Measurements from ENCODE around the gene GRK5. TPM values are rescaled to one million over a fixed set of nuclear protein-coding genes. Genes with fewer than 3 reads are reported as not detected.

Gene GRK5
- total RNA-seq, 1 donor from 2014 or later, result 20.2 TPM

DNA sequence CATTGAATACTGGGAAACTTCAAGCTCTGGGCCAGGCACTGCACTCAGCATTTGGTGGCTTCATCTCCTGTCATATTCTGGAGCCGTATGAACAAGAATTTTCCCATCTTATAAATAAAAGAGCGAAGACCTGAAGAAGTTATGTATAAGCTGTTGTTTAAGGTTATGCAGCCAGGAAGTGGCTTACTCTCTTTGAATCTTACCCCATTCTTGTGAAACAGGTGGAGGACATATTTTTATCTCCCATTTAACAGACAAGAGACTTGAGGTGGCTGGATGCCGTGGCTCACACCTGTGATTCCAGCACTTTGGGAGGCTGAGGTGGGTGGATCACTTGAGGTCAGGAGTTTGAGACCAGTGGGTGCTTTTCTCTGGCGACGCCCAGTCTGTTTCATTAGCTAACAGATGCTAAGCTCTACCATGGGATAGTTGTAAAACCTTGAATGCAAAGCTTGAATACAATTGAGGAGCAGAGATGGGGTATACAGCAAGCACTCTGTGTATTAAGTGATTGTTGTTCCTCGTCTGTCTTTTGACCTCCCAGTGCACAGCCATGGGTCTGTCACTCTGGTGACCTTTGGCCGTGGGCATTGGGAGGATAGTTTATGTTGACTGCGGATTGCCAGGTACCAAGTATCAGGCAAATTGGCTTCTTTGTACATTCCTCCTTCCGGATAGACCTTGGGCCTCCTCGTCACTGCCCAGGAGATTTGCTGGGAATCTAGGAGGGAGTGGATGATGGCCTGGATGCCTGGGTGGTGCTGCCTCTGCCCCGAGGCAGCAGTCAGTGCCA is 85.8 kb downstream of the GRK5 start:
- DNase-seq (ENCODE audit: low spot score), result no peak

GRCh38 chr10:119296703-119297102 is 89.3 kb downstream of the GRK5 start:
- DNase-seq (ENCODE audit: low spot score), result no peak

DNA sequence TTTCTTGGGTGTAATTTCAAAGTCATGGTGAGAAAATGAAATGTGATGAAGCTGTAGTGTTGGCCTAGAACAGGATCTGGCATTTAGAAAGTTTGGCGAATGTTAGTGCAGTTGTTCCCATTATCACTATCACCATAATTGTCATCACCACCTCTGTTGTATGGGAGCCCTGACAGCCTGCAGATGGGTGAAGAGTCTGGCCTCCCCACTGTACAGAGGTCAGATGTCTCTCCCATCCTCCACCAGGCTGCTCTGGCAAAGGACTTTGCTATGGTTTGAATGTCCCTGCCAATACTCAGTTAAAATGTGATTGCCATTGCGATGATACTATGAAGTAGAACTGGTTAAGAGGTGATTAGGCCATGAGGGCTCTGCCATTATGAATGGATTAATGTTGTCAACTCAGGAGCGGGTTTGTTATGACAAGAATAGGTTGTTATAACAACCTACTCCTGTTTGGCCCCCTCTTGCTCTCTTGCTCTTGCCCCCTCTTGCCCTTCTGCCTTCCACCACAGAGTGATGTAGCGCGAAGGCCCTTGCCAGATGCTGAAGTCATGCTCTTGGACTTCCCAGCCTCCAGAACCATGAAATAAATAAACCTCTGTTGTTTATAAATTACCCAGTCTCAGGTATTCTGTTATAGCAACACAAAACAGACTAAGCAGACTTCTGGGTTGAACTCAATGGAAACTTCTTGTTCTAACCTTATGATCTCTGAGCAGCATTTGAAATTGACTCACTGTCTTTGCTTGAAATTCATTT is 90.0 kb downstream of the GRK5 start:
- no peak for DNase-seq (ENCODE audit: low spot score)

DNA sequence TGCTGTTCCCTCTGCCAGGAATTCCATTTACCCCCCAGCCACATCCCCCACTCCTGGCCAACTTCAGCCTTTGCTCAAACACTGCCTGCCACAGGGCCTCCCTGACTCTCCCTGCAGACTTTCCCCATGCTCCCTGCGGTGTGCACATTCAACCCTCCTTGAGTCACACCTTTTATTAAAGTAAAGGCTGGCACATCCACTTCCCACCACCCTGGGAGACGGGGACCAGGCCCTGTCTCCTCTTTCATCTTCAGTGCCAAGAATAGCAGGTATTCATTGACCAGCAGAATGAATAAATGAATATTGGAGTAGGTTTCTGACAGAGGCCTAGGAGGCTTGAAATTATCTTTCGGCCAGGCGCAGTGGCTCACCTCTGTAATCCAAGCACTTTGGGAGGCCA is 91.4 kb downstream of the GRK5 start:
- DNase-seq (ENCODE audit: low spot score), result no peak

GRCh38 chr10:119299531-119299930 is 92.2 kb downstream of the GRK5 start:
- no peak for DNase-seq (ENCODE audit: low spot score)

DNA sequence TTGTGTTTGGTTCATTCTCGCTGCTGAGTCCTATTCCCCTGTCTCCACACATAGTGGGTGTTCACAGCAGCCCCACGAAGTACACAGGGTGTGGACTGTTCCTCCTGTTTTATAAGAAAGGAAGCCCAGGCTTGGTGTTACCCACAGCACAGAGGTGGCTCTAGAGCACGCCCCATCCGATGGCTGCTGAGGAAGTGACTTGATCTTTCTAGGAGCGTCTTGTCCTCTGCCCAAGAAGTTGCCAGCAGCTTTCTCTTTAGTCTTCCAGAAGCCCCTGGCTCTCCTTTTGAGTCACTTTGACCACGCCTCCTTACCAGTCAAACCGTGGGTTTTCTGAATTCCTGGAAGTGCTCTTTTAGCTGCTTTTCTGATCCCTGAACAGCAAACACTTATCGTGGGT is 94.0 kb downstream of the GRK5 start:
- no peak for DNase-seq (ENCODE audit: low spot score)

- DNase-seq (ENCODE audit: low spot score), result no peak
Observed at GRCh38 chr10:119302172-119302571, 94.8 kb downstream of the GRK5 start.

- DNase-seq (ENCODE audit: low spot score), result no peak
Observed at GRCh38 chr10:119302591-119303253, 95.4 kb downstream of the GRK5 start.

GRCh38 chr10:119303886-119304285 is 96.5 kb downstream of the GRK5 start:
- no peak for DNase-seq (ENCODE audit: low spot score)

DNA sequence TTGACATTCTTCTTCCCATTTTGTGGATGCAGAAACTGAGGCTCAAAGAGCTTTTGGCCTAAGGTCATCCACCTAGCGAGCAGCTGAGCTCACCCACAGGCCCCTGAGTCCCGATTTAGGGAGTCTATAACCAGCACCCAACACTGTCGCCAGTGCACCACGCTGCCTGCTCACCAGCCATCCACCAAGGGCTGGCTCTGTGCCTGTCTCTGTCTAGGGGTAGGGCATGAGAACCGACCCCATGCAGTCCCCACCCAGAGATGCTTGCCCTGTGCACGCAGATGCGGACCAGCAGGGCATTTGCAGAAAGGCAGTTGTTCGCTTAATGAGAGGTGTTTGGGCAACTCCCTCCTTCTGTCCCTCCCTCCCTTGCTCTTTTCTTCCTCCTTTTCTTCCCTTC is 97.2 kb downstream of the GRK5 start:
- no peak for DNase-seq (ENCODE audit: low spot score)

DNA sequence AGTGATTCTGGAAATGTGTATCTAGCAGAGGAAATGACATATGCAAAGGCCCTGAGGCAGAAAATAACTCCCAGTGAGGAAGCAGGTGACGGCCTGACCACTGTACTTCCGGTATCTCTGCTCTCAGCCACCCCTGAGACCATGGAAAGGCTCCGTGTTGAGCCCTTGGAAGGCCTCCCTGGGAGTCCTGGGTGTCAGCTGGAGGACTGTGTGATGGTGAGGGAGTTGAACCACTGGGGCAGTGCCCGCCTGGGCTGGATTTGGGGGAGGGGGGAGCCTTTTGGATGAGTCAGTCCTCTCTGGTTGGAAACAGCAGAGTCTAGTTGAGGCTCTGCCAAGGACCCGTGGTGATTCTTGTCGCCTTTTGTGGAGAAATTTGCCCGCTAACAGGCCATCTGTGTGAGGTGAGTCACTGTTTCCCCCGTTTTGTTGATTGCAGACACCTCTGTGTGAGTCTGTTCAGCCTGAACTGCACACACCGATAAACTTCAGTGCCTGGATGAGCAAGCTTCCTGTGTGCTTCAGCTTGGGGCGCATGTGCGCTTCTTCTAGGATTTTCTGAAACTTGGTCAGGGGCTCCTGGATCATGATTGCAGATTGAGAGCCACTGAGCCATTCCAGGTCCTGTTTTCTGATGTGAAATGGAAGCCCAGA is 98.6 kb downstream of the GRK5 start:
- DNase-seq (ENCODE audit: low spot score), result no peak

GRCh38 chr10:119306514-119306951 is 99.2 kb downstream of the GRK5 start:
- no peak for DNase-seq (ENCODE audit: low spot score)

- DNase-seq (ENCODE audit: low spot score), result no peak
Observed at GRCh38 chr10:119306986-119307392, 99.6 kb downstream of the GRK5 start.

GRCh38 chr10:119308089-119308488 is 100.7 kb downstream of the GRK5 start:
- DNase-seq (ENCODE audit: low spot score), result no peak

DNA sequence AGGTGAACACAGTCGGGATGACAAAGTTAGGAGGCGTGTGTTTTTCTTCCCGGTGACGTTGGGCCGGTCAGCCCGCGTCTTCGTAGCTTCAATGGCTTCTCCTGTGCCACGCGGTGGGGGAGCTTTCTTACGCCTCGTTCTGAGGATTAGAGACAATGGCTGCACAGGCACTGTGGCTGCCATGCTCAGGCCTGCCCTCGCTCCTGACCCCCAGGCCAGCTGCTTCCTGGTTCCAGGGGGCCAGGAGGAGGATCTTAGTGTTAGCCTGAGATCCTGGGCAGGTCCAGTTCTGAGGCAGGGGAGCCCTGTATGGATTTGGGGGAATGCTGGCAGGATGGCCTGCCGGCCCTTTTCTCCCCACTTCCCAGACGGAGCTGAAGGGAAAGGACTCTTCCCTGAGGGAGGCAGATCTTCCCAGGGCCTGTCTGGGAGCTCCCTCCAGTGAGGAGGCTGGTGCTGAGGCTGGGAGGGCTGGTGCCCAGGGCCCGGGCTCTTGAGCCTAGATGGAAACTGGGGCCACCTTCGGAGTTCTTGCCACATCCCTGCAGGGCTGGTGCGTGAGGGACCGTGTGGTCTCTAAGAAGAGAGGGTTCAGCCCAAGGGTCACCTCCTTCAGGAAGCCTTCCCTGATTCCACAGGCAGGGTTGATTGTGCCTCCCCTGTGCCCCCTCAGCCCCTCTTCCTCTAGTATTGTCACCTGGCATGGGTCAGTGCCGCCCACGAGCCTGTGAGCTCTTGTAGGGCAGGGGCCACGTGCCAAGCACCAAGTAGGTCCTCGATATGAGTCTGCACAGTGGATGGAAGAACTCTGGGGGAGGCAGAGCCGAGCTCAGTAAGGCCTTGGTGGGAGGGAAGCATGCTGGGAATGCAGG is 101.4 kb downstream of the GRK5 start:
- DNase-seq (ENCODE audit: low spot score), result no peak

DNA sequence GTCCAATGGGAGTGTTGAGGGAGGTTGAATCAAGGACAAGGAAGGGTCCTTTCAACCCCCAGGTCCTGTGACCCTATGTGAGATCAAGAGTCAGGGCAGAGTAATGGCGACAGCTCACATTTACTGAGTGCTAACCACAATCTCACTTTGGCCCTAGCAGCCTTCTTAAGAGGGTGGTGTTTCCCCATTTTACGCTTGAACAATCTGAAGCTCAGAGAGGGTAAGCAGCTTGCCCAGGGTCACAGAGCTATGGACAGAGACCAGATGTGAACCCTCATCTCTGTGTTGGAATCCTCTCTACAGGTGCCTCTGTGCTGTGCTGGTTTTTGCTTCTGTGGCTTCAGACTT is 102.0 kb downstream of the GRK5 start:
- DNase-seq (ENCODE audit: low spot score), result no peak

DNA sequence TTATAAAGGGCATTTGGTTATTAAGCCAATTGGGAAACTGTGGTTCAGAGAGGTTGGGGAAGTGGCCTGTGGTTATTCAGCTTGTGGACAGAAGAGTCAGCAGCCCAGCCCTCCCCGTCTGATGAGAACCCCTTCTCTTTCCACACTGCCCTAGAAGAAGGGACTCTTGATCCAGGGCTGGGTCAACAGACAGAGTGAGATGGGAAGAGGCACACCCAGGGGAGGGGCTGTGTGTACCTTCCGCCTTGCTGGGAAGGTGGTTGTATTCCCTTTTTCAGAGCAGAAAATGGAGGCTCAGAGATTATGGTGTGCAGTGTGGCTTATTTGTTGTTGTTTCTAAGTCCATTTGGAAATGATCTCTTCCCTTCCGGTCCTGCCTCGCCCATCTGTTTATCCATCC is 103.4 kb downstream of the GRK5 start:
- DNase-seq (ENCODE audit: low spot score), result no peak

DNA sequence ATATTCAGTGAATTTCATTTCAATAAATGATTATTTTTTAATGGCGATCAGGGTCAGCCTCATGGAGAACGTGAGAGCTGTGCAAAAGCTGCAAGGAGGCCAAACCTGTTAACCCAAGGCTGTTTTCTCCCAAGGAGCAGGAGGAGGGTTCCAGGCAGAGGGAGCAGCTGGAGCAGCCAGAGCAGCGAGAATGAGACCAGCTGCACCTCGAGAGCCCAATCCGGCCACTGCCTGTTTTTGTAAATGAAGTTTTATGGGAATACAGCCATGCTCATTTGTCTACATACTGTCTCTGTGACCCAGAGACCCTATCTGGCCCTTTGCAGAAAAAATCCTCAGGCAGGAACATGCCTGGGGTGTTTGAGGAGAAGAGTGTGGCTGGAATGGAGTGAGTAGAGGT is 104.9 kb downstream of the GRK5 start:
- no peak for DNase-seq (ENCODE audit: low spot score)

- no peak for DNase-seq (ENCODE audit: low spot score)
Observed at GRCh38 chr10:119313024-119313423, 105.7 kb downstream of the GRK5 start.

- DNase-seq (ENCODE audit: low spot score), result no peak
Observed at GRCh38 chr10:119313644-119314043, 106.3 kb downstream of the GRK5 start.

GRCh38 chr10:119314061-119314460 is 106.7 kb downstream of the GRK5 start:
- DNase-seq (ENCODE audit: low spot score), result no peak

Measured in mesenteric fat pad (tissue), 1 donor.